Heart right ventricle (tissue), 16 donors: ENCODE data around the gene SMARCC1. TPM values are rescaled to one million over a fixed set of nuclear protein-coding genes. Genes with fewer than 3 reads are reported as not detected.

ENCODE experiments used
- ATAC-seq, 8 donors: fragments of 200-7000 bp; cut with Tn5 transposase; one replicate each; pipeline ENCODE4 v1.9.1; 2020; ENCODE audit warnings: mild to moderate bottlenecking in 8 of 8, moderate library complexity in 8 of 8, moderate number of reproducible peaks in 1 of 8
- DNase-seq, 2 donors: peaks; one replicate each; pipeline ENCODE4 v3.0.0-alpha.2; 2020
- H3K27ac ChIP-seq, 10 donors: fragments of 200-600 bp; sonication (generic) in 2 of 10; one replicate each; pipeline versions ENCODE4 v1.5.0 to v1.8.0; 2020 to 2022; ENCODE audit warnings: mild to moderate bottlenecking in 3 of 10
- H3K27me3 ChIP-seq, 7 donors: fragments of 200-600 bp; one replicate each; pipeline ENCODE4 v1.8.0; 2021 to 2022; ENCODE audit warnings: mild to moderate bottlenecking in 2 of 7
- H3K36me3 ChIP-seq, 9 donors: fragments of 200-600 bp; sonication (generic) in 1 of 9; one replicate each; pipeline versions ENCODE4 v1.5.0 to v1.8.0; 2020 to 2022; ENCODE audit warnings: mild to moderate bottlenecking in 2 of 9
- H3K4me1 ChIP-seq, 9 donors: fragments of 200-600 bp; sonication (generic) in 1 of 9; one replicate each; pipeline versions ENCODE4 v1.5.0 to v1.8.0; 2020 to 2022; ENCODE audit warnings: mild to moderate bottlenecking in 4 of 9
- H3K4me3 ChIP-seq, 10 donors: fragments of 200-600 bp; sonication (generic) in 2 of 10; one replicate each; pipeline versions ENCODE4 v1.5.0 to v1.8.0; 2020 to 2022; ENCODE audit warnings: mild to moderate bottlenecking in 7 of 10, moderate library complexity in 2 of 10
- H3K9me3 ChIP-seq, 11 donors: fragments of 200-600 bp in 10 of 11; sonication (generic) in 2 of 11; one replicate each; pipeline versions ENCODE4 v1.5.0 to v1.8.0; 2013 to 2022; ENCODE audit warnings: mild to moderate bottlenecking in 2 of 11, control low read depth in 1 of 11, moderate library complexity in 1 of 11
- whole genome bisulfite sequencing, 2 donors: extraction: QIAGEN DNeasy Blood & Tissue Kit; methylation state at CpG; one replicate each; pipeline ENCODE4 v1.1.7; 2013; ENCODE audit warnings: inconsistent platforms in 1 of 2; 5-methylcytosine and 5-hydroxymethylcytosine counted together
- intact Hi-C, 10 donors: fragments of 100-400 bp; cut with DNase I; formaldehyde crosslinking; loops; one replicate each; pipeline versions ENCODE4 v1.11.1 to v1.14.2; 2022
- polyA plus RNA-seq, 2 donors: library from polyadenylated mRNA; stranded (reverse); fragments of 200-250 nt; gene quantifications; one replicate each; pipeline ENCODE4 v1.2.3, GENCODE V29; 2013
- total RNA-seq, 10 donors: library from RNA; stranded (reverse); fragmentation: NEBNext Ultra II Directional in 3 of 10; extraction: Animal tissue kit (Norgen Biotek cat#: 25700) in 3 of 10; gene quantifications; one replicate each; pipeline versions ENCODE4 v1.2.1 to v1.2.4, GENCODE V29; 2021 to 2023
- TF ChIP-seq, protein P1 (sequence below), 9 donors: fragments of 200-600 bp; sonication (generic) in 2 of 9; IDR thresholded peaks; one replicate each; pipeline versions ENCODE4 v1.5.0 to v1.8.0; 2021 to 2022; ENCODE audit warnings: antibody characterized with exemption in 9 of 9, mild to moderate bottlenecking in 5 of 9, moderate library complexity in 1 of 9
- donor health status: Arrhythmogenic right ventricular cardiomyopathy.
- donor health status: ischemic (EF 13 %, LVEDD 7.1; RV severe dilation, severe dysfunction).
- donor health status: healthy with polysubstance abuse.
- donor health status: DM: no; HTN: yes; CAD: no.
- donor health status: DM: no; HTN: no; CAD: no.
- donor health status: ischemic (EF 25% LVEDD 6.9; RV normal size, moderate dysfunction).
- donor health status: ischemic (EF 25% LVEDD 5.7; RV mildly dilated, moderate dysfunction).
- donor health status: healthy.
- donor health status: DM: yes; HTN: yes; CAD: no.
- donor health status: Ischemic cardiomyopathy.
- donor health status: ischemic (EF 35%, LVEDD 5.7; RV mildly dilated, moderate dysfunction).
- donor health status: nonischemic (EF 11% LVEDD 7.7; RV severe dilation, severe dysfunction).
- donor health status: DM: yes; HTN: yes; CAD: no.
- donor health status: PGD.
- donor health status: ischemic (EF 29% LVEDD 5.4; RV normal size, mild dysfunction).
- donor health status: nonischemic (EF 23%, LVEDD 6.1; RV moderate dilation, normal function).

The SMARCC1 gene
- total and polyA plus RNA-seq, 12 donors, result 6.4 to 34.9 (median 24.3) TPM

DNA sequence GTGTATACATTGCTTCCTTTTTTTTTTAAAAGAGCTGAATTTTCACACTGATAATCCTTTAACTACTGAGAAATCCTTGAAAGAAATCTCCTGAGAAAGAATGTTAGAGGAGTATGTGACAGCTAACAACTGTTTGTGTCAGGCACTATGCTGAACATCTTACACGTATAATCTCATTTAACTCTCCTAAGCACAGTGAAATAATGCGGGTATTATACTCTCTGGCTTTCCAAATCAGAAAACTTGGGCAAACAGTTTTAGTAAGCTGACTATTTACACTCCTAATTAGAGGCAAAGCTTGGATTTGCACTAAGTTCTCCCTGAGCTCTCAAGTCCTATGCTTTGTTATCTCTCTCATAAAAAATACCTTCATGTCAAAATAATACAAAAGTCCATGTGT lies 69.3 kb downstream of the SMARCC1 start:
- no peak overlapping the region for H3K27ac ChIP-seq
- H3K4me1 ChIP-seq, result peaks cover 0 to 31% (median 15%) of the 10 kb centered on the region in 9 donors
- DNase-seq, result no peak
- no peak overlapping the region for H3K4me3 ChIP-seq
- intact Hi-C loops, result no loop called here
- peaks cover 0 to 90% (median 30%) of the 10 kb centered on the region in 9 donors for H3K36me3 ChIP-seq
- ATAC-seq, result no peak
- no peaks in the 10 kb centered on the region for H3K9me3 ChIP-seq
- H3K27me3 ChIP-seq, result no peaks in the 10 kb centered on the region
- WGBS, 2 donors, result 94 to 98% methylated on average over 2 of the region's 2 CpGs
- TF ChIP-seq, protein P1, sequence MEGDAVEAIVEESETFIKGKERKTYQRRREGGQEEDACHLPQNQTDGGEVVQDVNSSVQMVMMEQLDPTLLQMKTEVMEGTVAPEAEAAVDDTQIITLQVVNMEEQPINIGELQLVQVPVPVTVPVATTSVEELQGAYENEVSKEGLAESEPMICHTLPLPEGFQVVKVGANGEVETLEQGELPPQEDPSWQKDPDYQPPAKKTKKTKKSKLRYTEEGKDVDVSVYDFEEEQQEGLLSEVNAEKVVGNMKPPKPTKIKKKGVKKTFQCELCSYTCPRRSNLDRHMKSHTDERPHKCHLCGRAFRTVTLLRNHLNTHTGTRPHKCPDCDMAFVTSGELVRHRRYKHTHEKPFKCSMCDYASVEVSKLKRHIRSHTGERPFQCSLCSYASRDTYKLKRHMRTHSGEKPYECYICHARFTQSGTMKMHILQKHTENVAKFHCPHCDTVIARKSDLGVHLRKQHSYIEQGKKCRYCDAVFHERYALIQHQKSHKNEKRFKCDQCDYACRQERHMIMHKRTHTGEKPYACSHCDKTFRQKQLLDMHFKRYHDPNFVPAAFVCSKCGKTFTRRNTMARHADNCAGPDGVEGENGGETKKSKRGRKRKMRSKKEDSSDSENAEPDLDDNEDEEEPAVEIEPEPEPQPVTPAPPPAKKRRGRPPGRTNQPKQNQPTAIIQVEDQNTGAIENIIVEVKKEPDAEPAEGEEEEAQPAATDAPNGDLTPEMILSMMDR (IDR thresholded peaks at IDR 0.05), result no peak

DNA sequence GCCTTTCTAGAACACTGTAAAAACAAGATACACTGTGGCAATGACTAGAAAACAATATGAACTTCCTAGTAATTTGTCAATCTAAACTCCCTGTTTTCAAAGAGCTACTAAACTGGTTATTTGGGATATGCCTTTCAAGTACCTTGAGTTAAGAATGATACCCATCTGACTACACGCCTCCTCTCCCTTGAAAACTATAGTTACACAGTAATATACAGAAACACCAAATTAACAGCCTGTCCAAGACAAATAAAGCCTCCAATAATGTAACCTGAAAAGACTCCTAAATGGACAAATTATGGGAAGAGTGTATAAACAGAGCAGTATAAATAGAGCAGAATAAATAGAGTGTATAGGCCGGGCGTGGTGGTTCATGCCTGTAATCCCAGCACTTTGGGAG lies 70.1 kb downstream of the SMARCC1 start:
- Histone ChIP-seq H3K4me3 (no peak overlapping the region), H3K27ac (no peak overlapping the region), H3K27me3 (no peaks in the 10 kb centered on the region), H3K4me1 (peaks cover 0 to 27% (median 13%) of the 10 kb centered on the region in 9 donors), H3K36me3 (peaks cover 0 to 90% (median 30%) of the 10 kb centered on the region in 9 donors), H3K9me3 (no peaks in the 10 kb centered on the region)
- intact Hi-C loops, result no loop called here
- DNase-seq (no peak), ATAC-seq (no peak)
- 97 to 99% methylated on average over 3 of the region's 3 CpGs for WGBS, 2 donors
- TF ChIP-seq, protein P1 (IDR thresholded peaks at IDR 0.05), result no peak

DNA sequence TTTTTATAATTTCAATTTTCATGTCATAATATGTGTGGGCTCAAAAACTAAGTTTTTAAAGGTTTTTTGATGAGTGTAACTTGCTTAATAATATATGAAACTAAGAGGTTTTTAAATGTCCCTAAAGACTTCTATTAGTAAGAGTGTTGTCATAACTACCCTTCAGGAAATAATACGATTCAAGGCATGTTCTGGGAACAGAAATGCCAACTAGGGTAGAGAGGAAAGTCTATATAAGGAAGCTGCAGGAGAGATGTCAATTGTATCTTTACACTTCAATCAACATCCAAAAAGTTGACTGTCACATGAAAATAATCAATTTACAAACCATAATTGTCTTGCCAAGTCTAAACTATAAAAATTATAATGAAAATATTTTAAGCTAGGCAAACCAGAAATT lies 76.3 kb downstream of the SMARCC1 start:
- H3K36me3 ChIP-seq, result peaks cover 0 to 100% (median 50%) of the 10 kb centered on the region in 9 donors
- no peaks in the 10 kb centered on the region for H3K27me3 ChIP-seq
- no peak for DNase-seq
- TF ChIP-seq, protein P1 (IDR thresholded peaks at IDR 0.05), result no peak
- H3K4me3 ChIP-seq, result no peak overlapping the region
- intact Hi-C loops, result no loop called here
- WGBS, 2 donors, result 61 to 63% methylated on average over 1 of the region's 1 CpG
- H3K9me3 ChIP-seq, result no peaks in the 10 kb centered on the region
- H3K4me1 ChIP-seq, result peaks cover 0 to 3% (median 0%) of the 10 kb centered on the region in 9 donors
- no peak for ATAC-seq
- no peak overlapping the region for H3K27ac ChIP-seq

DNA sequence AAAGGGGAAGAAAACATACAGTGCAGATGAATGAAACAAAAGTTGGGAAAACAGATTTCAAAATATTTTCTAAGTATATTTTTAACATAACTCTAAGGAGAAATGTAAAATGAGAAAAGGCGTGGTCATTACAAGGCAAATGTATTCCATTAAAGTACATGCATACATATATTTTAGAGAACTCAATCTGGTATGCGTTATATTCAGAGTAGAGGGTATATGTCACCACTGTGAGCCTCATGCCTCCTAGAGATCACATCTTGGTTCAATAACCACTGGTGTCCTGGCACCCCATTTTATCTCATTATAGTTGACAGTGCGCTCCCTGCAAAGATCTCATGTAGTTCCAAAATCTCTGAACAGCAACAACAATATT lies 77.5 kb downstream of the SMARCC1 start:
- no peak for DNase-seq
- Histone ChIP-seq H3K27ac (no peak overlapping the region), H3K27me3 (no peaks in the 10 kb centered on the region), H3K9me3 (no peaks in the 10 kb centered on the region), H3K4me3 (no peak overlapping the region), H3K4me1 (peaks cover 0 to 3% (median 0%) of the 10 kb centered on the region in 9 donors), H3K36me3 (peaks cover 0 to 100% (median 44%) of the 10 kb centered on the region in 9 donors)
- WGBS, 2 donors, result 97 to 99% methylated on average over 3 of the region's 3 CpGs
- intact Hi-C loops, result no loop called here
- no peak for ATAC-seq
- TF ChIP-seq, protein P1 (IDR thresholded peaks at IDR 0.05), result no peak
